MCF 10A (cell line): ENCODE results near the gene GPR61. TPM values are rescaled to one million over a fixed set of nuclear protein-coding genes. Genes with fewer than 3 reads are reported as not detected.

ENCODE experiments used
- BruUV-seq: library from RNA; stranded (reverse); fragments of 400-500 nt; replicated peaks from 2 replicates; lab custom pipeline; 2021; lab: Mats Ljungman, UMichigan
- CTCF ChIA-PET: fragments of 300-600 bp; sonication (Branson Sonifier 250); formaldehyde crosslinking; extraction: SDS; loops from one replicate; lab custom pipeline; 2021; ENCODE audit warnings: antibody characterized with exemption, inconsistent platforms; lab: Yijun Ruan, JAX
- POLR2A ChIA-PET: fragments of 300-600, 350-650 bp; sonication (Branson Sonifier 250); formaldehyde crosslinking; extraction: SDS; loops from one replicate; lab custom pipeline; 2020; ENCODE audit warnings: antibody characterized with exemption, inconsistent platforms; lab: Yijun Ruan, JAX
- DNase-seq: peaks from one replicate; pipeline ENCODE4 v3.0.0-alpha.2; 2018; ENCODE audit not compliant: unreplicated experiment
- H3K27ac Mint-ChIP-seq: one replicate; pipeline ENCODE4 v1.8.0; 2022; ENCODE audit warnings: mild to moderate bottlenecking, low read depth, mixed read lengths; ENCODE audit not compliant: unreplicated experiment
- H3K27me3 Mint-ChIP-seq: one replicate; pipeline ENCODE4 v1.8.0; 2022; ENCODE audit warnings: mixed read lengths; ENCODE audit not compliant: insufficient read depth, unreplicated experiment
- H3K36me3 Mint-ChIP-seq: one replicate; pipeline ENCODE4 v1.8.0; 2022; ENCODE audit warnings: mild to moderate bottlenecking, moderate library complexity, mixed read lengths; ENCODE audit not compliant: insufficient read depth, unreplicated experiment
- H3K4me1 Mint-ChIP-seq: one replicate; pipeline ENCODE4 v1.8.0; 2022; ENCODE audit warnings: mixed read lengths; ENCODE audit not compliant: insufficient read depth, unreplicated experiment
- H3K4me3 Mint-ChIP-seq: one replicate; pipeline ENCODE4 v1.8.0; 2022; ENCODE audit warnings: mild to moderate bottlenecking, moderate library complexity, mixed read lengths; ENCODE audit not compliant: unreplicated experiment
- H3K9me3 Mint-ChIP-seq: one replicate; pipeline ENCODE4 v1.8.0; 2022; ENCODE audit warnings: mixed read lengths; ENCODE audit not compliant: unreplicated experiment
- intact Hi-C: fragments of 100-400 bp; cut with micrococcal nuclease; formaldehyde crosslinking; loops from 2 replicates; pipeline ENCODE4 v1.14.1; 2022
- total RNA-seq: library from RNA; stranded (reverse); gene quantifications from 2 replicates; pipeline ENCODE4 v1.2.3, GENCODE V29; 2022
- TF ChIP-seq, protein P1 (sequence below): fragments of 200-600 bp; IDR thresholded peaks from one replicate; pipeline ENCODE4 v1.8.0; 2022; ENCODE audit warnings: antibody characterized with exemption, mild to moderate bottlenecking; ENCODE audit not compliant: unreplicated experiment

Gene GPR61
- total RNA-seq, 1 experiment from 2014 or later: not detected

DNA sequence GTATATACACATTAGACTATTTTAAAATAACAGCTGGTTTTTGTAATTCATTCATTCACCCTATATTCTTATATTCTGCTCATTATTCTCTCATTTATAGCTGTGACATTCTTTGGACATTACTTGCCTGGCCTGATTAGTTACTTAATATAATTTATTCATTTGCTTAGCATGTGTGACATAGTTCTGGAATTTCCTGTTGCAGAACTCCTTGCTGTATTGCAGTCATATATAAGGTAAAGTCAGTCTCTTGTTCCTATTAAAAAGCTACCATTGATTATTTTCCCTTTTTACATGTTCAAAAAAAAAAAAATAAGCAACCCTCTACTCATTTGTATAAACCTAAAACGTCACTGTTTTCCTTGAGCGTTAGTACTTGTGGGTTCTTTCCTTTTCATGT lies 55.9 kb downstream of the GPR61 start:
- DNase-seq: no peak
- no TSS peak for BruUV-seq
- Mint-ChIP-seq H3K27ac (peak overlapping the region; percentile 68), H3K36me3 (peaks cover 59% of the 10 kb centered on the region), H3K4me3 (no peak overlapping the region), H3K9me3 (no peaks in the 10 kb centered on the region), H3K27me3 (no peaks in the 10 kb centered on the region), H3K4me1 (no peaks in the 10 kb centered on the region)
- TF ChIP-seq, protein P1, sequence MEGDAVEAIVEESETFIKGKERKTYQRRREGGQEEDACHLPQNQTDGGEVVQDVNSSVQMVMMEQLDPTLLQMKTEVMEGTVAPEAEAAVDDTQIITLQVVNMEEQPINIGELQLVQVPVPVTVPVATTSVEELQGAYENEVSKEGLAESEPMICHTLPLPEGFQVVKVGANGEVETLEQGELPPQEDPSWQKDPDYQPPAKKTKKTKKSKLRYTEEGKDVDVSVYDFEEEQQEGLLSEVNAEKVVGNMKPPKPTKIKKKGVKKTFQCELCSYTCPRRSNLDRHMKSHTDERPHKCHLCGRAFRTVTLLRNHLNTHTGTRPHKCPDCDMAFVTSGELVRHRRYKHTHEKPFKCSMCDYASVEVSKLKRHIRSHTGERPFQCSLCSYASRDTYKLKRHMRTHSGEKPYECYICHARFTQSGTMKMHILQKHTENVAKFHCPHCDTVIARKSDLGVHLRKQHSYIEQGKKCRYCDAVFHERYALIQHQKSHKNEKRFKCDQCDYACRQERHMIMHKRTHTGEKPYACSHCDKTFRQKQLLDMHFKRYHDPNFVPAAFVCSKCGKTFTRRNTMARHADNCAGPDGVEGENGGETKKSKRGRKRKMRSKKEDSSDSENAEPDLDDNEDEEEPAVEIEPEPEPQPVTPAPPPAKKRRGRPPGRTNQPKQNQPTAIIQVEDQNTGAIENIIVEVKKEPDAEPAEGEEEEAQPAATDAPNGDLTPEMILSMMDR: no peak
- intact Hi-C loops: no loop called here
- CTCF ChIA-PET: interaction anchor here (0.6 to 1.4 kb wide), 4 partner anchors 47 to 527 kb away, joined by 3 to 4 read pairs (median 4); no protein-coding TSS in a partner anchor
- POLR2A ChIA-PET: interaction anchor here (0.7 to 1.1 kb wide), 2 partner anchors 20 to 47 kb away, joined by 3 to 4 read pairs; partner anchors contain the start of gene GNAI3

Other genes with a start within 250 kb of the GPR61 start
- 1.1 TPM in 1 of 2 replicates, not detected in the other for gene MYBPHL, start 232.9 kb upstream of the GPR61 start, total RNA-seq
- 13.3 TPM in 2 replicates for gene SORT1, start 142.0 kb upstream of the GPR61 start, total RNA-seq
- 109 and 113 TPM in 2 replicates for gene PSMA5, start 113.4 kb upstream of the GPR61 start, total RNA-seq
- gene SYPL2, start 73.3 kb upstream of the GPR61 start, total RNA-seq: not detected in 2 replicates
- 3.8 and 7.3 TPM in 2 replicates for gene ATXN7L2, start 56.0 kb upstream of the GPR61 start, total RNA-seq
- gene CYB561D1, start 45.8 kb upstream of the GPR61 start, total RNA-seq: 6.9 and 7.8 TPM in 2 replicates
- gene AMIGO1, start 30.1 kb upstream of the GPR61 start, total RNA-seq: 0.21 and 0.29 TPM in 2 replicates
- 8.0 and 8.6 TPM in 2 replicates for gene GNAI3, start 8.7 kb downstream of the GPR61 start, total RNA-seq
- gene GNAT2, start 79.7 kb downstream of the GPR61 start, total RNA-seq: not detected in 2 replicates
- gene AMPD2, start 80.0 kb downstream of the GPR61 start, total RNA-seq: 49.5 and 52.6 TPM in 2 replicates
- gene GSTM4, start 116.2 kb downstream of the GPR61 start, total RNA-seq: 4.7 and 5.8 TPM in 2 replicates
- gene GSTM2, start 128.2 kb downstream of the GPR61 start, total RNA-seq: 0.70 and 1.4 TPM in 2 replicates
- gene GSTM1, start 147.9 kb downstream of the GPR61 start, total RNA-seq: not detected in 2 replicates
- not detected in 2 replicates for gene GSTM5, start 172.4 kb downstream of the GPR61 start, total RNA-seq
- not detected in 2 replicates for gene GSTM3, start 201.2 kb downstream of the GPR61 start, total RNA-seq
- gene EPS8L3, start 224.1 kb downstream of the GPR61 start, total RNA-seq: not detected in 2 replicates